HG03039 (cell line): ENCODE measurements around the gene MFGE8.
A peak's percentile ranks its signal among the peaks of the same experiment; 100 is the strongest.
"Not testable (repeated sequence)": the region's sequence is repeated elsewhere in the genome, so short reads cannot be mapped to it uniquely, and the experiment has no call there.

Experiments used
- ATAC-seq: cut with Tn5 transposase; IDR thresholded peaks from one replicate; pipeline ENCODE4 v1.9.1; 2021; ENCODE audit warnings: mild to moderate bottlenecking, moderate library complexity; ENCODE audit not compliant: unreplicated experiment

The MFGE8 gene

GRCh38 chr15:88913017-88913849 is at the start of gene MFGE8:
MFGE8 (minus strand) TSS chr15:88913379; CDS start chr15:88913319, 60 bp downstream.
- ATAC-seq: peak; percentile 63

- no peak for ATAC-seq
Observed at GRCh38 chr15:88959445-88959844, 46.3 kb upstream of the MFGE8 start.

DNA sequence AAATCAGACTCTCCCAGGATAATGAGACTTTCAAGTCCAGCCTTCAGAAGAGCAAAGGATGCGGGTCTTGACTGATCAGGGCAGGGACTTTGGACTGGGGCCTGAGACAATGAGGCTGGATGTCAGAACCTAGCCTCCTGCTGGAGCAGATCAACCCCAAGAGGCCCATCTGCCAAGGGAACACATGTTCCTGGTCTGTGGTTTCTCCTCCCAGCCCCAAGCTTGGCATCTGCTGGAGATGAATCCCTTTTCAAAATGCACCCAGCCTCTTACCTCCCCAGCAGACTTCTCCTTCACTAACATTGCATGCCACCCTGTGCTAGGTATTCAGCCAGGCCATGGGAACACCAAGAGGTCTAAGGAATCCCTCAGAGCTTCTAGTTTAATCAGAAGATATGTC is 43.7 kb upstream of the MFGE8 start:
- ATAC-seq: no peak

DNA sequence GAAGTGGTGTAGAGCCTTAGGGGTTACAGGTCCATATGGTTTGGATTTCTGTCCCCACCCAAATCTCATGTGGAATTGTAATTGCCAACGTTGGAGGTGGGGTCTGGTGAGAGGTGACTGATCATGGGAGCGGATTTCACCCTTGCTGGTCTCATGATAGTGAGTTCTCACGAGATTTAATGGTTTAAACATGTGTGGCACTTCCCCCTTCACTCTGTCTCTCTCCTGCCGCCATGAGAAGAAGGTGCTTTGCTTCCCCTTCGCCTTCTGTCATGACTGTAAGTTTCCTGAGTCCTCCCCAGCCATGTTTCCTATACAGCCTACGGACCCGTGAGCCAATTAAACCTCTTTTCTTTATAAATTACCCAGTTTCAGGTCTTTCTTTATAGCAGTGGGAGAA is 43.1 kb upstream of the MFGE8 start:
- ATAC-seq: no peak

DNA sequence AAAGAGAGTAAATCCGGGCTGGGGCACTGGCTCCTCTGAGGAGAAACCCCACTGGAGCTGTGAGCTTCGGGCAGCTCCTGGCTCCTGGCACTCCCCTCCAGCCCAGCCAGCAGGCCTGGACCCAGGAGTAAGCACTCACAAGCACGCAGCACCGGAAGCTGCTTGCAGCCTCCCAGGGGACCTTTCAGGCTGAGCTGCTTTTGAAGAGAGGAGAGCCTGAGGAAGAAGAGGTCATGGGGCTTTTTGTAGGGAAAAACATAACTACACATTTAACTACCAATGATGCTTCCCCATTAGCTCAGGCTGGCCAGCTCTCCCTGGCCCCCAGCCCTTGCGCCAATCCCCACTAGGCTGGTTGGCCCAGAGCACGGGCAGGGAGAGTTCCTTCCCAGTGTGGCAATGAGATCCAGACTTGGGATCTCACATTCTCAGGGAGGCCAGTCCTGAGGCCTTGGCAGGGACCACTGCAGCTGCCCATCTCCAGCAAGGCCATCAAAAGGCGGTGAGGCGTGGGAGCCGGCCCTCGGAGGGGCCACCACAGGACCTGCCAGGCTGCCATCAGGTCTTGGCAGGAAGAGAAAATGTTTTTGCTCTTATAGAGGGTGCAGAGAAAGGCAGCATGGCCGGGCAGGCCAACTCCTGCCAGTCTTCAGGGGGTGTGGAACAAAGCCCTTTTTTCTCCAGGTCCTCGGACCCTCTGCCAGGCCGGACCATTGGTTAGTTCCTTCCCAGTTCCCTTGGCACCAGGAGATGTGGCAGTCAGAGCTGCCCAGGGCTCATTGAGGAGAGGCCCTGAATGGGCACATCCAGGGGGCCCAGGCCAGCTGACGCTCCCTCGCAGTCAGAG is 41.5 kb upstream of the MFGE8 start:
- no peak for ATAC-seq

- ATAC-seq: no peak
Observed at GRCh38 chr15:88950600-88951160, 37.5 kb upstream of the MFGE8 start.

DNA sequence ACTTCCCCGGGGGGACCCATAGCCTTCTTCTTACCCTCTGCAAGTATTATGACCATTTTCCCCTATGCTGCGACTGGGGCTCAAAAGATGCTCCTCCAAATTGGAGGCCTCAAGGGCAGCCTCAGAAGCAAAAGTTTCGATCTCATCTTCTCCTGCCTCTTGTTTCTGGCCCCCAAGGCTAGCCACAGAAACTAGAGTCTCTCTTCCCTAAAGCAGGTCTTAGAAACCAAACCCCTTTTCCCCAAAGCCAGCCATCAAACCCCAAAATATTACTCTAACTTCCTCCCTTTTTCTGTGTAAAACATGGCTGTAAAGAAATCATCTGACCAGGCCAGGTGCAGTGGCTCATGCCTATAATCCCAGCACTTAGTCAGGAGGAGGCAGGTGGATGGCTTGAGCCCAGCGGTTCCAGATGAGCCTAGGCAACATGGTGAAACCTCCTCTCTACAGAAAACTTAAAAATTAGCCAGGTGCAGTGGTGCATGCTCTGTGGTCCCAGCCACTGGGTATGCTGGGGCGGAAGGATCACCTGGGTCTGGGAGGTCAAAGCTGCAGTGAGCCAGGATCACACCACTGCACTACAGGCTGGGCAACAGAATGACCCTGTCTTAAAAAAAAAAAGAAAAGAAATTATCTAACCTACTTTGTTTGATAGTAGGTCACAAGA is 36.7 kb upstream of the MFGE8 start:
- ATAC-seq: no peak

DNA sequence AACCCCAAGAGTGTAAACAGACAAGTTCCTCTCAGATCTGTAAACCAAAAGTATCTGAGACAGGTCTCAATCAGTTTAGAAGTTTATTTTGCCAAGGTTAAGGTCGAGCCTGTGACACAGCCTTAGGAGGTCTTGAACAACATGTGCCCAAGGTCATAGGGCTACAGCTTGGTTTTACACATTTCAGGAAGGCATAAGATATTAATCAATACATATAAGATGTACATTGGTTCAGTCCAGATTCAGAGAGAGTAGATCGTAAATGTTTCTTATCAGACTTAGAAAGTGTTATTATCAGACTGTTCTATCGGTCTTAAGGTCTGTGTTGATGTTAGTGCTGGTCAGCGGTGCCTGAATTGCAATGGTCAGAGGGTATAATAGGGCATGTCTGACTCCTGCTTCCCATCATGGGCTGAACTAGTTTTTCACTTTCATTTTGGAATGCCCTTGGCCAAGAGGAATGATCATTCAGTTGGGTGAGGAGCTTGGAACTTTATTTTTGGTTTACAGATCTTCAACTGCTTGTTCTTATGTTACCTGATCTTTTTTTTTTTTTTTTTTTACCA is 27.0 kb upstream of the MFGE8 start:
- no peak for ATAC-seq

GRCh38 chr15:88939486-88939806 is 26.3 kb upstream of the MFGE8 start:
- no peak for ATAC-seq

- no peak for ATAC-seq
Observed at GRCh38 chr15:88938802-88939485, 25.8 kb upstream of the MFGE8 start.

- not testable (repeated sequence) for ATAC-seq
Observed at GRCh38 chr15:88934449-88934848, 21.3 kb upstream of the MFGE8 start.

DNA sequence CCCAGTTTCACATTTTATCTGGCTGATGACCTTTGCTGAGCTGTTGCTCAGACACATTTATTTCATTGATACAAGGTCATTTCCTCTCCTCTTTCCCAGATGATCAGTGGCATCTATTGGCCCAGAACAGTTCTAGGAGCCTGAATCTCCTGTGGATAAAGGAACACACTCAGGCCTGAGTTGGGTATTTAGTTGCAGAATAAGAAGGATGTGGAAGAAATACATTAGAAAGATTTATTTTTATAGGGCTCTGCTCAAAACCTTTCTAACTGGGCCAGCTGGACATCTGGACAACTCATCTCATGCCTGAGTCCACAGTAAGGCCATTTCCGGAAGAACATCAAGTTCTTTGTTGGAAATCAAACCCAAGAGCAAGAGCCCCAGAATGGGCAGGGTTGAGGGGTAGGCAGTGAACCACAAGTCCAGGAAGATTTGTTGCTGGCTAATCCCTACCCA is 19.7 kb upstream of the MFGE8 start:
- no peak for ATAC-seq

DNA sequence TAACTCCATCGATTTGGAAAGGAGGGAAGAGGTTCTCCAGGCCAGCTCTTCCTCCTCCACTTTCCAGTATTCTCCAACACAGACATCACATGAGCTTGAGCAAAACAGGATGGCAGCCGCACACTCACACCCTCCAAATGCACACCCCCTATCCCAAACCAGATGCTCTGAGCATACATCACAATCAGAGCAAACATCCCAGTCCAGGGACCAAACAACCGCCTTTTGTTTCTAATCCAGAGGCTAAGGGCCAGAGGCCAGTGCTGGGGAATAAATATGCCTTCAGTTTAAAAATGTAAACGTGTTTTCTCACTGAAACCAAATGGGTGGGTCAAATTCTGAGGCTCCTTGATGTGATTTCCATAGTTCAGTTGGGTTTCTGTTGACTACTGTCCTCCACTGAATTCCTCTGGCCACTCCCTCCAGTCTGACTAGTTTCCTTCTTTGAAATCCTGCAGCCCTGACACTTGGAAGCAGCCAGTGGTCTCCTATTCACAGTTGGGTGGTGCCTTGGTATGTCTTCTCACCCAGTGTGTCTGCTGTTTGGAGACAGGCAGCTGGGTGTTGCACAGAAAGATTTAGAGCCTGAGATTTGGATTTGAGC is 19.2 kb upstream of the MFGE8 start:
- no peak for ATAC-seq

DNA sequence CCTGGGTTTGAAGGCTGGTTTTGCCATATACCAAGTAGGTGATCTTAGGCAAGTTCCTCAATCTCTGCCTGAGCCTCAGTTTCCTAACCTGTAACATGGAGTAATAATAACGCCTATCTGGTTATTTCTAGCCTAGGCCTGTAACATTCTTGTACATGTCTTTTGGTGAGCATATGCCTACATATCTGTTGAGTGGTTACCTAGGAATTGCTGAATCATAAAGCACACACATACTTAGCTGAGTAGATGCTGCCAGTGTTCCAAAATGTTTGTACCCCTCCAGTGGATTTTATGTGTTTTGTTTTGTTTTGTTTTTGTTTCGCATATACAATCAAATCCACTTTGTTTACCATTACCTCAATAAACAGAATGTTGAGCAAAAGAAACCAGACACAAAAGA is 17.4 kb upstream of the MFGE8 start:
- no peak for ATAC-seq

GRCh38 chr15:88929358-88930098 is 16.3 kb upstream of the MFGE8 start:
- not testable (repeated sequence) for ATAC-seq

DNA sequence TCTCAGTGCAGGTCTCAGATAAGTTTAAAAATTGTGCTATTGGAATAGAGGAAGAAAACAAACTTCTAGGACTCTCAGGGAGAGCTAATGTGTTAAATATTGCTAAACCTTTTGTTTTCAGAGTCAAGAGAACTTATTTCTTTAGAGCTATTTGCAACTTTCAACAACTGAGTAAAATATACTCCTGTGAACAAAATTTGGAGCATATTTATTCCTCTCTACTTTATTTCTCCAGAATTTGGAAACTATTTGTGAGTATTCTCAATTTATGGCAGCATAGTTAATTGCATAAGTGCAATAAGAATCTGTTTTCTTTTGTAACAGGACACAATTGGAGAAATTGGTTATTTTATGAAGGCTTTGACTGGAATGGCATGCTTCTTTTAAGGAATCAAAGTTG is 15.0 kb upstream of the MFGE8 start:
- not testable (repeated sequence) for ATAC-seq

DNA sequence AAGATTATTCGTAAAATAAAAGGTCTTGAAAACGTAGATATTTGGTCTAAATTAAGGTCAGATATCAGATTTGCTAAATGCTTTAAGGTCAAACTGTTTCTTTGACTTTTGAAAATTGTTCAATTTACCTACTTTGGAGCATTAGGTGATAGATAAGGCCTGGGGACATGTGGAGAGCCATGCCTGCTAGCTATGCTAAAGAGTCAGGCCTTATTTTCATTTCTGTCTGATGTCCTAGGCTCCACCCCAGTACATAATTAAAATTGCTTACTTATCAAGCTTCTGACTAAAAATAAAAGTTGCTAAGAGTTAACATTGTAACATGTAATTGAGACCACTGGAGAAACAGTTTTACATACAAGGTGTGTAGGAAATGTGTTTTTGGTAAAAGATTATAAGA is 12.5 kb upstream of the MFGE8 start:
- not testable (repeated sequence) for ATAC-seq

GRCh38 chr15:88920892-88921435 is 7.8 kb upstream of the MFGE8 start:
- peak; percentile 65 for ATAC-seq
